OCI-LY1 (cell line): ENCODE data around the gene SCPEP1.

Experiments
- H2AFZ ChIP-seq: fragments of 200-600 bp; sonication (generic), shearing (Covaris generic); 2 replicates; pipeline ENCODE4 v1.6.0; 2014; ENCODE audit warnings: antibody characterized with exemption, mild to moderate bottlenecking, low read length
- H3F3A ChIP-seq: fragments of 200-600 bp; sonication (generic), shearing (Covaris generic); 2 replicates; pipeline ENCODE4 v1.6.0; 2014; ENCODE audit warnings: mild to moderate bottlenecking, antibody characterized with exemption, low read length, moderate library complexity; ENCODE audit not compliant: insufficient read depth
- H3K27ac ChIP-seq: fragments of 200-600 bp; sonication (generic); 2 replicates; pipeline ENCODE4 v1.5.1; 2014; ENCODE audit warnings: low read length, mixed run types, mild to moderate bottlenecking, low read depth; ENCODE audit not compliant: poor library complexity, severe bottlenecking
- H3K27me3 ChIP-seq: fragments of 200-600 bp; sonication (generic); 2 replicates; pipeline ENCODE4 v1.6.0; 2014; ENCODE audit warnings: antibody characterized with exemption, mild to moderate bottlenecking, low read length, moderate library complexity; ENCODE audit not compliant: insufficient read depth
- H3K36me3 ChIP-seq: fragments of 200-600 bp; sonication (generic); 2 replicates; pipeline ENCODE4 v1.6.1; 2014; ENCODE audit warnings: mild to moderate bottlenecking, antibody characterized with exemption, low read length, moderate library complexity, mixed read lengths; ENCODE audit not compliant: insufficient read depth
- H3K4me1 ChIP-seq: fragments of 200-600 bp; sonication (generic); 2 replicates; pipeline ENCODE4 v1.5.1; 2014; ENCODE audit warnings: mild to moderate bottlenecking, low read length, moderate library complexity; ENCODE audit not compliant: insufficient read depth, severe bottlenecking
- H3K4me2 ChIP-seq: fragments of 200-600 bp; sonication (generic), shearing (Covaris generic); 2 replicates; pipeline ENCODE4 v1.6.1; 2014; ENCODE audit warnings: low read length
- H3K4me3 ChIP-seq: fragments of 200-600 bp; sonication (generic); 2 replicates; pipeline ENCODE4 v1.5.1; 2014; ENCODE audit warnings: low read length, low read depth, mild to moderate bottlenecking, mixed read lengths; ENCODE audit not compliant: poor library complexity, severe bottlenecking
- H3K79me2 ChIP-seq: fragments of 200-600 bp; shearing (Covaris generic); 2 replicates; pipeline ENCODE4 v1.6.1; 2016; ENCODE audit warnings: mixed run types, low read length, mixed read lengths; ENCODE audit not compliant: insufficient read depth
- H3K9ac ChIP-seq: fragments of 200-600 bp; sonication (generic), shearing (Covaris generic); 2 replicates; pipeline ENCODE4 v1.6.1; 2014; ENCODE audit warnings: mild to moderate bottlenecking, low read length, mixed read lengths
- H3K9me2 ChIP-seq: fragments of 200-600 bp; sonication (generic), shearing (Covaris generic); 2 replicates; pipeline ENCODE4 v1.6.1; 2014; ENCODE audit warnings: low read depth, mild to moderate bottlenecking, low read length, mixed read lengths
- H3K9me3 ChIP-seq: fragments of 200-600 bp; shearing (Covaris generic); 2 replicates; pipeline ENCODE4 v1.6.1; 2014; ENCODE audit warnings: low read length, mixed read lengths
- H4K20me1 ChIP-seq: fragments of 200-600 bp; sonication (generic), shearing (Covaris generic); 2 replicates; pipeline ENCODE4 v1.6.0; 2016; ENCODE audit warnings: mild to moderate bottlenecking, low read length; ENCODE audit not compliant: insufficient read depth
- EZH2 ChIP-seq: fragments of 200-600 bp; sonication (generic), shearing (Covaris generic); IDR thresholded peaks from 2 replicates; pipeline ENCODE4 v1.8.0; 2017; ENCODE audit warnings: borderline replicate concordance, mixed run types, mild to moderate bottlenecking, antibody characterized with exemption, low read length, moderate library complexity, mixed read lengths
- TF ChIP-seq, protein P1 (sequence below): fragments of 200-600 bp; sonication (generic), shearing (Covaris generic); IDR thresholded peaks from 2 replicates; pipeline ENCODE4 v1.5.1; 2017; ENCODE audit warnings: mild to moderate bottlenecking, antibody characterized with exemption, low read length, moderate library complexity, mixed read lengths

SCPEP1 gene

DNA sequence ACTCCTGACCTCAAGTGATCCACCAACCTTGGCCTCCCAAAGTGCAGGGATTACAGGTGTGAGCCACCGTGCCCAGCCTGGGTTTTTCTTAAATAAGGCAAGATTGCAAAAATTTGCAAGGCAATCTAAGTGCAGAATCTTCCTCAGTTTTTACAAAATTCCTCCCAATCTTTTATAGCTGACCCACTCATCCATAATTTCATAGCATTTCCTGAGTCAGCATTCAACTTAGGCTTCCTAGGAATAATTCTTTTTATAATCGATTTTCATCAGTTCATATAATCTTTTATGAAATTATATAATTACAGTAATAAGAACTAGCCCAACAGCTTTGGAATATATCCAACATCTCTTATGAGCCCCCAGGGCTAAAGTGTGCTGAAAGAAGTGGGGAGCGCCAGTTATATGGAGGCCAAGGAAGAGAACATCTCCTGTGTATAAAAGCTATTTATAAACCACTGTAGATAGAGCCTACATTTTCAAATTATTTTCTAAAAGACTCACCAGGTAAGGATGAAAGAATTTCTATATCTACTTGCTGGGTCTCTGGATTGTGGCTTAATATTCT lies 31.9 kb upstream of the SCPEP1 start:
- no peaks in the 10 kb centered on the region for H3F3A ChIP-seq
- H3K9me3 ChIP-seq = no peaks in the 10 kb centered on the region
- H3K4me3 ChIP-seq = no peak overlapping the region
- H3K36me3 ChIP-seq = peaks cover 75% of the 10 kb centered on the region
- H2AFZ ChIP-seq = no peak overlapping the region
- TF ChIP-seq, protein P1, sequence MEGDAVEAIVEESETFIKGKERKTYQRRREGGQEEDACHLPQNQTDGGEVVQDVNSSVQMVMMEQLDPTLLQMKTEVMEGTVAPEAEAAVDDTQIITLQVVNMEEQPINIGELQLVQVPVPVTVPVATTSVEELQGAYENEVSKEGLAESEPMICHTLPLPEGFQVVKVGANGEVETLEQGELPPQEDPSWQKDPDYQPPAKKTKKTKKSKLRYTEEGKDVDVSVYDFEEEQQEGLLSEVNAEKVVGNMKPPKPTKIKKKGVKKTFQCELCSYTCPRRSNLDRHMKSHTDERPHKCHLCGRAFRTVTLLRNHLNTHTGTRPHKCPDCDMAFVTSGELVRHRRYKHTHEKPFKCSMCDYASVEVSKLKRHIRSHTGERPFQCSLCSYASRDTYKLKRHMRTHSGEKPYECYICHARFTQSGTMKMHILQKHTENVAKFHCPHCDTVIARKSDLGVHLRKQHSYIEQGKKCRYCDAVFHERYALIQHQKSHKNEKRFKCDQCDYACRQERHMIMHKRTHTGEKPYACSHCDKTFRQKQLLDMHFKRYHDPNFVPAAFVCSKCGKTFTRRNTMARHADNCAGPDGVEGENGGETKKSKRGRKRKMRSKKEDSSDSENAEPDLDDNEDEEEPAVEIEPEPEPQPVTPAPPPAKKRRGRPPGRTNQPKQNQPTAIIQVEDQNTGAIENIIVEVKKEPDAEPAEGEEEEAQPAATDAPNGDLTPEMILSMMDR = no peak
- no peak for TF ChIP-seq EZH2
- no peaks in the 10 kb centered on the region for H3K27me3 ChIP-seq
- no peaks in the 10 kb centered on the region for H4K20me1 ChIP-seq
- H3K4me1 ChIP-seq = no peaks in the 10 kb centered on the region
- H3K4me2 ChIP-seq = no peak overlapping the region
- no peak overlapping the region for H3K27ac ChIP-seq
- no peak overlapping the region for H3K9ac ChIP-seq
- H3K79me2 ChIP-seq = no peaks in the 10 kb centered on the region
- H3K9me2 ChIP-seq = no peaks in the 10 kb centered on the region

DNA sequence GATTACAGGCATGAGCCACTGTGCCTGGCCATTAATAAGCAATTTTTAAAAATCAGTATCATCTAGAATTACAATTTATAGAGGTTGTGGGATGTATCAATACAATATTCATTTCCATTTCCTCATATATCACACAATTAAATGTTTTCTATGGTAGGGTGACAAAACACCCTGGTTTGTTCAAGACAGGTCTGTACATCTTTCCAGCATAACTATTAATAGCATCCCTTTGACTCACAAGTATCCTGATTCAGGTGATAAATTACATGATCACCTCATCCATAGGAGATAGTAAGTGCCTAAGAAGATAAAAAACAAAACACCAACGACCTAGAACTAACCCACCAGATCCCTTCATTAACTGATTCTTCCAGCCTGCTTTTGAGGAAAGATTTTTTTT lies 30.2 kb upstream of the SCPEP1 start:
- no peaks in the 10 kb centered on the region for H4K20me1 ChIP-seq
- no peaks in the 10 kb centered on the region for H3K79me2 ChIP-seq
- TF ChIP-seq, protein P1 = no peak
- TF ChIP-seq EZH2 = no peak
- no peaks in the 10 kb centered on the region for H3K9me2 ChIP-seq
- no peaks in the 10 kb centered on the region for H3K27me3 ChIP-seq
- H3K9ac ChIP-seq = no peak overlapping the region
- no peaks in the 10 kb centered on the region for H3K4me1 ChIP-seq
- H3K27ac ChIP-seq = no peak overlapping the region
- H3K4me2 ChIP-seq = no peak overlapping the region
- H3K4me3 ChIP-seq = no peak overlapping the region
- H3K36me3 ChIP-seq = peaks cover 65% of the 10 kb centered on the region
- H2AFZ ChIP-seq = no peak overlapping the region
- H3K9me3 ChIP-seq = no peaks in the 10 kb centered on the region
- no peaks in the 10 kb centered on the region for H3F3A ChIP-seq

DNA sequence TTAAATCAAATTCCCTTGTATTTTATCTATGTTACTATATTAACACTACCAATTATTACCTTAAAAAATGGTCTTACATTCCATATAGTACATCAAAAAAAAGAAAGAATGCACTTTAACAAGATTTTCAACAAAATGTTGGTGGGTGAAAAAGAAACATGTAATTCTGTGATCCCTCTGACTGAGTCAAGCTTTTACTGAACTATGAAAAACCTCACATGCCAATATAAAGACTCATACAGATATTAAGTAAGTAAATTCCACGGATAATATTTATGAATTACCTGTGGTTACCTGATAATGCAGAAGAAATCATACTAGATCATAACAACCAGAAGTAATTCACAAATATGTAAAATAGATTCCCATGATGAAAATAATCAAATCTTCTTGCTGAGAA lies 29.4 kb upstream of the SCPEP1 start:
- Histone ChIP-seq H4K20me1 (no peaks in the 10 kb centered on the region), H3F3A (no peaks in the 10 kb centered on the region), H3K79me2 (0 out of 2 replicates have a peak, but pooled peaks cover 1% of the 10 kb centered on the region), H3K27ac (no peak overlapping the region), H3K4me1 (no peaks in the 10 kb centered on the region), H3K4me3 (no peak overlapping the region), H3K4me2 (no peak overlapping the region), H3K9ac (no peak overlapping the region), H3K9me3 (no peaks in the 10 kb centered on the region), H3K9me2 (no peaks in the 10 kb centered on the region), H2AFZ (no peak overlapping the region), H3K36me3 (peaks cover 64% of the 10 kb centered on the region), H3K27me3 (no peaks in the 10 kb centered on the region)
- no peak for TF ChIP-seq EZH2
- TF ChIP-seq, protein P1 = no peak
